ENCODE results near the gene CPSF4L. TPM values are rescaled to one million over a fixed set of nuclear protein-coding genes. Genes with fewer than 3 reads are reported as not detected.

Gene CPSF4L
- total RNA-seq, 1 donor from 2014 or later = not detected

GRCh38 chr17:73278049-73278464, 16.4 kb upstream of the CPSF4L start:
- H3K27me3 Mint-ChIP-seq (ENCODE audit: unreplicated experiment) = no peaks in the 10 kb centered on the region
- H3K27ac Mint-ChIP-seq (ENCODE audit: unreplicated experiment) = no peak overlapping the region
- H3K36me3 Mint-ChIP-seq (ENCODE audit: low read depth, unreplicated experiment) = peaks cover 5% of the 10 kb centered on the region
- H3K9me3 Mint-ChIP-seq (ENCODE audit: unreplicated experiment) = no peaks in the 10 kb centered on the region
- no peaks in the 10 kb centered on the region for H3K4me1 Mint-ChIP-seq (ENCODE audit: unreplicated experiment)
- DNase-seq (ENCODE audit: low spot score) = no peak
- no peak for TF ChIP-seq CTCF (IDR thresholded peaks at IDR 0.05; ENCODE audit: unreplicated experiment)
- H3K4me3 Mint-ChIP-seq (ENCODE audit: unreplicated experiment) = no peak overlapping the region

GRCh38 chr17:73274490-73274889, 12.8 kb upstream of the CPSF4L start:
- peaks cover 6% of the 10 kb centered on the region for H3K27me3 Mint-ChIP-seq (ENCODE audit: unreplicated experiment)
- no peaks in the 10 kb centered on the region for H3K4me1 Mint-ChIP-seq (ENCODE audit: unreplicated experiment)
- TF ChIP-seq CTCF (IDR thresholded peaks at IDR 0.05; ENCODE audit: unreplicated experiment) = no peak
- no peaks in the 10 kb centered on the region for H3K36me3 Mint-ChIP-seq (ENCODE audit: low read depth, unreplicated experiment)
- H3K9me3 Mint-ChIP-seq (ENCODE audit: unreplicated experiment) = no peaks in the 10 kb centered on the region
- H3K4me3 Mint-ChIP-seq (ENCODE audit: unreplicated experiment) = no peak overlapping the region
- H3K27ac Mint-ChIP-seq (ENCODE audit: unreplicated experiment) = no peak overlapping the region
- no peak for DNase-seq (ENCODE audit: low spot score)

DNA sequence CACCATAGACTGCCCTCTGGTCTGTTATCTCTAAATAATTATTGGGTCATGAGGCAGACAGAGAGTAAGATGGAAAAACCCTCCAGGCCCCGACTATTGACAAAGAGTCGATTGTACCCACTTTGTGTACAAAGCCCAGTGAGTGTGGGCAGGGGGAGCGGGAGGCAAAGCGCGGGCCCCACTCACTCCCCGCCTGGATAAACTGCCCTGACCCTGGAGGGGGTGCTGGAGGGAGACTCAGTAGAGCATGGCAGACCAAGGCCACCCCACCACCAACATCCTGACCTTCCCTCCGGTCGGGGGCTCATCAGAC, 11.2 kb upstream of the CPSF4L start:
- Mint-ChIP-seq H3K9me3 (ENCODE audit: unreplicated experiment) (no peaks in the 10 kb centered on the region), H3K4me1 (ENCODE audit: unreplicated experiment) (no peaks in the 10 kb centered on the region), H3K4me3 (ENCODE audit: unreplicated experiment) (no peak overlapping the region), H3K36me3 (ENCODE audit: low read depth, unreplicated experiment) (no peaks in the 10 kb centered on the region), H3K27ac (ENCODE audit: unreplicated experiment) (no peak overlapping the region), H3K27me3 (ENCODE audit: unreplicated experiment) (peaks cover 6% of the 10 kb centered on the region)
- TF ChIP-seq CTCF (IDR thresholded peaks at IDR 0.05; ENCODE audit: unreplicated experiment) = no peak
- no peak for DNase-seq (ENCODE audit: low spot score)

DNA sequence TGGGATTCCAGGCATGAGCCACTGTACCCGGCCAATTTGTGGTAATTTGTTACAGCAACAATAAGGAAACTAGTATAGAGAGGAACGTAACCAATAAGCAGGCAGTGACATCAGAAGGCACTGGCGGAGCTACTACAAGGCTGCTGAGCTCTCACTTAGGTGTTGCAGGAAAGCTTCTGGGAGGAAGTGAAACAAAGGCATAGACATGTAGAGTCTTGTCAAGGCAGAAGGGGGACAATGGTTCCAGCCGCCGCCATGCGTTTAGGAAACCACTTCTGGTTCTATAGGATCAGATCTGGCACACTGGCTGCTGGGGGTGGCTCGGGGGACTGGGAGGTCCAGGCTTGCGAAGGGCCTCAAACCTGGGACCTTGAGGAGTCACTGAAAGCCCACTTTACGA, 9.4 kb upstream of the CPSF4L start:
- Mint-ChIP-seq H3K4me1 (ENCODE audit: unreplicated experiment) (no peaks in the 10 kb centered on the region), H3K9me3 (ENCODE audit: unreplicated experiment) (no peaks in the 10 kb centered on the region), H3K27ac (ENCODE audit: unreplicated experiment) (no peak overlapping the region), H3K36me3 (ENCODE audit: low read depth, unreplicated experiment) (no peaks in the 10 kb centered on the region), H3K27me3 (ENCODE audit: unreplicated experiment) (peaks cover 6% of the 10 kb centered on the region), H3K4me3 (ENCODE audit: unreplicated experiment) (no peak overlapping the region)
- no peak for DNase-seq (ENCODE audit: low spot score)
- TF ChIP-seq CTCF (IDR thresholded peaks at IDR 0.05; ENCODE audit: unreplicated experiment) = no peak

- Mint-ChIP-seq H3K36me3 (ENCODE audit: low read depth, unreplicated experiment) (no peaks in the 10 kb centered on the region), H3K27me3 (ENCODE audit: unreplicated experiment) (peaks cover 10% of the 10 kb centered on the region), H3K9me3 (ENCODE audit: unreplicated experiment) (no peaks in the 10 kb centered on the region), H3K27ac (ENCODE audit: unreplicated experiment) (no peak overlapping the region), H3K4me1 (ENCODE audit: unreplicated experiment) (no peaks in the 10 kb centered on the region), H3K4me3 (ENCODE audit: unreplicated experiment) (no peak overlapping the region)
- no peak for TF ChIP-seq CTCF (IDR thresholded peaks at IDR 0.05; ENCODE audit: unreplicated experiment)
- no peak for DNase-seq (ENCODE audit: low spot score)
Measured at GRCh38 chr17:73269791-73270190, 8.1 kb upstream of the CPSF4L start.

Measured in endothelial cell (in vitro differentiated cells).